Right lobe of liver (tissue), 6 donors: ENCODE measurements around the gene CTPS2. TPM values are rescaled to one million over a fixed set of nuclear protein-coding genes. Genes with fewer than 3 reads are reported as not detected.
"Not testable (repeated sequence)": the region's sequence is repeated elsewhere in the genome, so short reads cannot be mapped to it uniquely, and the experiment has no call there.

ENCODE experiments used
- ATAC-seq, 4 donors: fragments of 200-7000 bp; cut with Tn5 transposase; one replicate each; pipeline ENCODE4 v1.9.1; 2020; ENCODE audit warnings: mild to moderate bottlenecking in 4 of 4, moderate library complexity in 4 of 4
- DNase-seq, 3 donors: peaks; one replicate each; pipeline ENCODE4 v3.0.0-alpha.2; 2020
- H3K27ac ChIP-seq, 3 donors: fragments of 200-600 bp; one replicate each; pipeline ENCODE4 v1.8.0; 2022
- H3K27me3 ChIP-seq, 2 donors: fragments of 200-600 bp; one replicate each; pipeline ENCODE4 v1.8.0; 2022
- H3K36me3 ChIP-seq, 4 donors: fragments of 200-600 bp; sonication (generic) in 1 of 4; one replicate each; pipeline versions ENCODE4 v1.5.1 to v1.8.0; 2017 to 2022; ENCODE audit warnings: control low read depth in 1 of 4
- H3K4me1 ChIP-seq, 4 donors: fragments of 200-600 bp; sonication (generic) in 1 of 4; one replicate each; pipeline versions ENCODE4 v1.5.1 to v1.8.0; 2017 to 2022; ENCODE audit warnings: control low read depth in 1 of 4
- H3K4me3 ChIP-seq, 3 donors: fragments of 200-600 bp; one replicate each; pipeline ENCODE4 v1.8.0; 2022
- H3K9me3 ChIP-seq, 4 donors: fragments of 200-600 bp; sonication (generic) in 1 of 4; one replicate each; pipeline versions ENCODE4 v1.5.1 to v1.8.0; 2017 to 2022; ENCODE audit warnings: control low read depth in 1 of 4
- CTCF ChIP-seq, 4 donors: fragments of 200-600 bp in 3 of 4; fragments of 450-650 bp in 1 of 4; IDR thresholded peaks; one replicate each; pipeline versions ENCODE4 v1.5.1 to v1.8.0; 2016 to 2022; ENCODE audit warnings: antibody characterized with exemption in 4 of 4, mild to moderate bottlenecking in 2 of 4
- POLR2A ChIP-seq: fragments of 450-650 bp; IDR thresholded peaks from one replicate; pipeline ENCODE4 v1.6.1; 2017; ENCODE audit warnings: antibody characterized with exemption, mild to moderate bottlenecking
- WGBS: methylation state at CpG from one replicate; pipeline ENCODE4 v1.1.6; 2018; ENCODE audit warnings: low coverage, low lambda C conversion rate; ENCODE audit not compliant: insufficient coverage; ENCODE audit errors: missing lambda C conversion rate; 5-methylcytosine and 5-hydroxymethylcytosine counted together
- intact Hi-C, 2 donors: fragments of 100-400 bp; cut with DNase I; formaldehyde crosslinking; loops; one replicate each; pipeline versions ENCODE4 v1.11.2 to v1.14.1; 2022
- total RNA-seq, 6 experiments: library from RNA; depleted of rRNA in 2 of 6; stranded (reverse); fragments of >200 nt in 2 of 6; fragmentation: NEBNext Ultra II Directional in 3 of 6; extraction: Animal tissue kit (Norgen Biotek cat#: 25700) in 3 of 6; gene quantifications; one replicate each; pipeline versions ENCODE4 v1.1.0 to v1.2.4, GENCODE V29; 2016 to 2023
- donor health status: DM: no; HTN: yes; CAD: no.
- donor health status: DM: no; HTN: no; CAD: no.
- donor health status: DM: no; HTN: no; CAD: no.
- donor health status: DM: no; HTN: yes; CAD: no.
- donor health status: DM: no; HTN: yes; CAD: no.

CTPS2 gene
- total RNA-seq, 6 experiments from 2014 or later, result 5.0 to 10.3 (median 8.8) TPM

GRCh38 chrX:16730450-16730849 lies 18.0 kb upstream of the CTPS2 start:
- Histone ChIP-seq H3K27ac (no peak overlapping the region), H3K36me3 (peaks cover 0 to 4% (median 0%) of the 10 kb centered on the region in 4 donors), H3K4me1 (peaks cover 0 to 10% (median 0%) of the 10 kb centered on the region in 4 donors), H3K4me3 (no peak overlapping the region), H3K9me3 (no peaks in the 10 kb centered on the region), H3K27me3 (no peaks in the 10 kb centered on the region)
- no peak for TF ChIP-seq CTCF (IDR thresholded peaks at IDR 0.05)
- no peak for TF ChIP-seq POLR2A
- intact Hi-C loops, result no loop called here
- DNase-seq, result no peak
- 71% methylated on average over 1 of the region's 1 CpG for WGBS
- ATAC-seq, result no peak

GRCh38 chrX:16727637-16728036 lies 15.2 kb upstream of the CTPS2 start:
- H3K4me1 ChIP-seq, result peaks cover 0 to 15% (median 0%) of the 10 kb centered on the region in 4 donors
- H3K4me3 ChIP-seq, result no peak overlapping the region
- no peaks in the 10 kb centered on the region for H3K9me3 ChIP-seq
- no peak for TF ChIP-seq POLR2A
- TF ChIP-seq CTCF (IDR thresholded peaks at IDR 0.05), result no peak
- no peaks in the 10 kb centered on the region for H3K27me3 ChIP-seq
- no peaks in the 10 kb centered on the region for H3K36me3 ChIP-seq
- no peak for ATAC-seq
- H3K27ac ChIP-seq, result peak overlapping the region in 1 of 3 donors; percentile 63
- DNase-seq, result no peak
- intact Hi-C loops, result no loop called here

DNA sequence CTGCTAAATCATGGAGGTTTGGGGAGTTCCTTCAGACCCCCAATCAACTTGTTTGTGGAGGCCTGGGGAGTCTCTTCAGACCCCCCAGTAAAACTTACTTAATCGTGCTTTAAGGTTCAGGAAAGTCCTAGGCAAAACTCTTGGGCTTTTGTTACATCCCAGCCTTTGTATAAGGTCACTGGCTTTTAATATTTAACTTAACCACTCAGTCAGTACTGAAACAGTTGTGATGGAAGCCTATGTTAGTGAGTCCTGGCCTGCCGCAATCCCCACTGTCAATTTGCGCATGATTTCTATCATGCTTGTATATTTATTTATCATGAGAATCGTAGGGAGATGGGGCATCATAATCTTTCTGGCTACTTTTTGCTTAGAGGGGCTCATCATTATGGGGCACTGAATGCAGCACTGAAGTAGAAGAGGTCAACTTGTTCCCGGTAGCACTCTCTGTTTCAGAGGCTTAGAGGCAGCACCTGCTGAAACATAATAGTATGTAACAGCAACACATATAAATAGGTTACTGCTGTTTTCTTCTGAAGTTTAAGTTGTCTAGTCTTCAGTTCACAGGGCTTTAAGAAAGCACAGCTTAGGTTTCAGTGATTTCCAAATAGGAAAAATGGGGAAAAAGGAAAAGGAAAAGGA lies 14.0 kb upstream of the CTPS2 start:
- H3K9me3 ChIP-seq, H3K36me3 ChIP-seq, H3K4me3 ChIP-seq, intact Hi-C loops, DNase-seq, H3K27me3 ChIP-seq: not testable (repeated sequence)
- WGBS, result 64% methylated on average over 5 of the region's 5 CpGs
- peaks cover 0 to 15% (median 0%) of the 10 kb centered on the region in 4 donors for H3K4me1 ChIP-seq
- ATAC-seq, result peak; percentile 46 to 58 (median 54)
- H3K27ac ChIP-seq, result peak overlapping the region in 1 of 3 donors; percentile 63

DNA sequence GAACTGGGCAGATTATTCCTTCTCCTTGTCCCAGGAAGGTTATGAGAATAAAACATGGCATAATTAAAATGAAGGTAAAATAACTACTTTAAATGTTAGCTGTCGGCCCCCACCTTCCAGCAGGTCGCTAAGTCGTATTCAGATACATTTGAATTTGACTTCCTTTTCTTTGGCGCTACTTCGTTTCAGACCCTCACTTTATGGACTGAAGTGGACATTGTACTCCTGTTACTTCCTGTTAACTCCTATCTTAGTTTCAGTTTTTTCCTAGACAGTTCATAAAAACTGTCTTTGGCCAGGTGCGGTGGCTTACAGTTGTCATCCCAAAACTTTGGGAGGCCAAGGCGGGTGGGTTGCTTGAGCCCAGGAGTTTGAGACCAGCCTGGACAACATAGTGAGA lies 12.6 kb upstream of the CTPS2 start:
- TF ChIP-seq CTCF (IDR thresholded peaks at IDR 0.05) (no peak), POLR2A (no peak)
- H3K36me3 ChIP-seq, result no peaks in the 10 kb centered on the region
- DNase-seq, result no peak
- peaks cover 0 to 15% (median 1%) of the 10 kb centered on the region in 4 donors for H3K4me1 ChIP-seq
- no peak overlapping the region for H3K4me3 ChIP-seq
- H3K27me3 ChIP-seq, result no peaks in the 10 kb centered on the region
- whole genome bisulfite sequencing, result 78% methylated on average over 5 of the region's 7 CpGs
- intact Hi-C loops, result no loop called here
- ATAC-seq, result no peak
- H3K27ac ChIP-seq, result no peak overlapping the region
- no peaks in the 10 kb centered on the region for H3K9me3 ChIP-seq

DNA sequence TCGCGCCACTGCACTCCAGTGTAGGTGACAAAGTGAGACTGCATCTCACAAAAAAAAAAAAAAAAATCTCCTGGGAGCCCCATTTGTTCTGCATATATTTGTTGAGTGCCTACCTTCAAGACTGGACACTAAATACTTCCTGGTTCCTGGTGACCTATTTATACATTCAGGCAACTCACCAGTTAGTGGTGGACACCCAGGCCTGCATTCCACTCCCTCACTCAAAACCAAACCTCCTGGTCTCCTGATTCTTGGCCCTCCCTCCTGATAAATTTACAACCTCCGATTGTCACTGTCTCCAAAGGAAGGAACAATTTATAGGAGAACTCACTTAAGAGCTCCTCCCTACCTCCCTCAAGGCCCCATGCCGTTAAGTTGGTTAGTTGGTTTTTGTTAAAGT lies 10.0 kb upstream of the CTPS2 start:
- H3K36me3 ChIP-seq, result no peaks in the 10 kb centered on the region
- no peak overlapping the region for H3K4me3 ChIP-seq
- DNase-seq (no peak), ATAC-seq (no peak)
- H3K27me3 ChIP-seq, result no peaks in the 10 kb centered on the region
- H3K9me3 ChIP-seq, result no peaks in the 10 kb centered on the region
- TF ChIP-seq POLR2A (no peak), CTCF (IDR thresholded peaks at IDR 0.05) (no peak)
- H3K4me1 ChIP-seq, result peaks cover 0 to 10% (median 1%) of the 10 kb centered on the region in 4 donors
- WGBS, result 78% methylated on average over 4 of the region's 4 CpGs
- no peak overlapping the region for H3K27ac ChIP-seq
- intact Hi-C loops, result no loop called here
